ENCODE data around the gene SLC46A3.

Gene SLC46A3

DNA sequence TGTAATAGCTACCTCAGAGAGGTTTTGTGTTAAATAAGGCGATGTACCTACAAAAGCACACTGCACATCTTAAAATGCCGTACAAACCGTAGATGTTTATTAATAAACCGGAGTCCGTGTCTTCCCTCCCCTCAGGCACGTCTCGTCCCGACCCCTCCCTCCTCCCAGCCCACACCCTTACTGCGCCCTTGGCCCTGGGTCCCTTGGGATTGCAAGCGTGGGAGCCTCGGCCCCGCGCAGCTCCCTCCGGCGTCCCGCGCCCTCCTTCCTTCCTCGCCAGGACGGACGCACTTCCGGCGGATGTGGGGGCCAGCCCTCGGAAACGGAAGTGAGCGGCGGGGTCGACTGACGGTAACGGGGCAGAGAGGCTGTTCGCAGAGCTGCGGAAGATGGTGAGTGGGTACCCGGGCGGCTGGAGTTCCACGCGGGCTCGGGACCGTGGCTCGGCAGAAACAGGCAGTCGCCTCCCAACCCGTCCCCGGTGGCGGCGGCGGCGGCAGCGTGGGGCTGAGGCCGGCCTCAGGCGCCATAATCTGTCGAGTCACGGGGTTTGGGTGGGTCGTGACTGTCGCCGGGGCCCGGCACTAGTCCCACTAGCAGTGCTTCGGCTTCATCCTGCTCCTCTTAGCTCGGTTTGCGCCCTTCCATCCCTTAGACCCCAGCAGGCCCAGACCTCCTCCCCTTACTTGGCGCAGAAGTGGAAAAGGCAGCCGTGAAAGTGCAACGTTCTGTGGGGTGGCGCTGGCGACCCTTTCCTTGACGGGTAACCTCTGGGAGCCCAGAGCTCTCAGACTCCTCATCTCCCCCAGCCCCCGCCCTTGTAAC, 59.8 kb downstream of the SLC46A3 start, which contains the start of gene POMP:
POMP (plus strand) TSS at position 335 of the 825 bp plus-strand sequence; CDS start at position 390, 55 bp downstream.
- POLR2A ChIA-PET = interaction anchor here (0.7 to 1.9 kb wide), 8 partner anchors 9 to 179 kb away, joined by 3 to 9 read pairs (median 4); partner anchors contain the start of gene SLC46A3
- CTCF ChIA-PET = interaction anchor here (0.6 kb wide), 1 partner anchor 128 kb away, joined by 3 read pairs; no protein-coding TSS in a partner anchor
- DNase-seq (ENCODE audit: extremely low spot score) = peak; percentile 95
- TF ChIP-seq HDGF (IDR thresholded peaks at IDR 0.05; ENCODE audit: borderline replicate concordance) (no peak), L3MBTL2 (conservative IDR thresholded peaks at IDR 0.05) (no peak; the same call in none of the 2 replicates), SP1 (IDR thresholded peaks at IDR 0.05) (no peak), ZNF384 (IDR thresholded peaks at IDR 0.05) (no peak), ELF4 (IDR thresholded peaks at IDR 0.05) (peak; percentile 64), LEF1 (IDR thresholded peaks at IDR 0.05; ENCODE audit: borderline replicate concordance) (no peak), TARDBP (IDR thresholded peaks at IDR 0.05) (no peak), NFRKB (IDR thresholded peaks at IDR 0.05) (no peak), CTBP1 (IDR thresholded peaks at IDR 0.05; ENCODE audit: borderline replicate concordance) (no peak; the same call in 1 of the 2 replicates), SUZ12 (IDR thresholded peaks at IDR 0.05) (no peak), FOXM1 (IDR thresholded peaks at IDR 0.05; ENCODE audit: borderline replicate concordance) (no peak), ARNT (IDR thresholded peaks at IDR 0.05) (no peak)
- TF ChIP-seq, protein P1, sequence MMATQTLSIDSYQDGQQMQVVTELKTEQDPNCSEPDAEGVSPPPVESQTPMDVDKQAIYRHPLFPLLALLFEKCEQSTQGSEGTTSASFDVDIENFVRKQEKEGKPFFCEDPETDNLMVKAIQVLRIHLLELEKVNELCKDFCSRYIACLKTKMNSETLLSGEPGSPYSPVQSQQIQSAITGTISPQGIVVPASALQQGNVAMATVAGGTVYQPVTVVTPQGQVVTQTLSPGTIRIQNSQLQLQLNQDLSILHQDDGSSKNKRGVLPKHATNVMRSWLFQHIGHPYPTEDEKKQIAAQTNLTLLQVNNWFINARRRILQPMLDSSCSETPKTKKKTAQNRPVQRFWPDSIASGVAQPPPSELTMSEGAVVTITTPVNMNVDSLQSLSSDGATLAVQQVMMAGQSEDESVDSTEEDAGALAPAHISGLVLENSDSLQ (IDR thresholded peaks at IDR 0.05) = peak; percentile 58; the same call in 1 of the 2 replicates

DNA sequence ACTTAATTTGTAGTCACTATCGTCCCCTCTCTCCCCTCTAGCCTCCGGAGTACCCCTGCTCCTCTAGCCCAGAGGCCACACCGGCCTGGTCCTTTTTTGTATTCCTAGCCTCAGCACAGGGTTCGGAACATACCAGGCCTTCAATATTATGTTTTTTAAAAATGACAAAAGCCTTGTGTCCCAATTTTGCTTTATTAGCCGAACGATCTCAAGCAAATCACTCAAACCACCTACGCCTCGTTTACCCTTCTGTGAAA, 60.3 kb downstream of the SLC46A3 start:
- ChIA-PET CTCF (no interaction called here), POLR2A (interaction anchor here (0.7 to 1.9 kb wide), 7 partner anchors 8 to 179 kb away, joined by 3 to 9 read pairs (median 3); partner anchors contain the start of gene SLC46A3)
- TF ChIP-seq L3MBTL2 (conservative IDR thresholded peaks at IDR 0.05) (no peak), NFRKB (IDR thresholded peaks at IDR 0.05) (no peak), HDGF (IDR thresholded peaks at IDR 0.05; ENCODE audit: borderline replicate concordance) (no peak), FOXA1 (IDR thresholded peaks at IDR 0.05) (no peak)
- no peak for DNase-seq (ENCODE audit: extremely low spot score)

DNA sequence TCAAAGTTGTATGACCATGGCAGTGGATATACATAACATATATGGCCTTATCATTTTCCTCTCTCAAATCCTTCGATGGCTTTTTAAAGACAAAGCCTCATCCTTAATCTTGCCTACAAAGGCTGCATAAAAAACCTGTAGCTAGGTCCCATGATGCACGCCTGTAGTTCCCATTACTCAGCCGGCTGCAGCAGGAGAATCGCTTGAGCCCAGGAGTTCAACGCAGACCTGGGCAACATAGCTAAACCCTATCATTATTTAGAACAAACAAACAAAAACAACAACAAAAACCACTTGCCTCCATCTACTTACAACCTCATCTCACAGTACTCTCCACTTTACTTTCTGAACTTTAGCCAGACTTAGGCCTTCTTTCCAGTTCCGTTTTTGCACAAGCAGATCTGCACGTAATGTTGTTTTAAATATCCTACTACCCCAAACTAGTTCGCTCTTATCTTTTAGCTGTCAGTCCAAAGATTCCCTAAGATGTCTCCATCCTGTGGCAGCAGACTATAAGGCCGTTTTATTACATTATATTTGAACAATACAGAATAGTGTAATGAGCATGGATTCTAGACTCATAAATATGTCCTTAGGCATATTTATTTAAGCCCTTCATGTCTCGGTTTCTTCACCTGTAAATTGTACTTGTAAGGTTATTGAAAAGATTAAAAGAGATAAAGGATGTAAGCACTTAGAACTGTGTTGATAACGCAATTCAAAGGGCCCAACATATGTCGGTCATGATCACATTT, 60.8 kb downstream of the SLC46A3 start:
- no peak for DNase-seq (ENCODE audit: extremely low spot score)
- ChIA-PET CTCF (interaction anchor here (0.5 kb wide), 1 partner anchor 22 kb away, joined by 3 read pairs; no protein-coding TSS in a partner anchor), POLR2A (interaction anchor here (0.7 to 1.9 kb wide), 6 partner anchors 8 to 178 kb away, joined by 3 to 9 read pairs (median 4); partner anchors contain the start of gene SLC46A3)
- TF ChIP-seq FOXA1 (IDR thresholded peaks at IDR 0.05) (no peak), NFRKB (IDR thresholded peaks at IDR 0.05) (no peak), FOXM1 (IDR thresholded peaks at IDR 0.05; ENCODE audit: borderline replicate concordance) (no peak), TARDBP (IDR thresholded peaks at IDR 0.05) (no peak), FOXK2 (IDR thresholded peaks at IDR 0.05) (no peak), ZNF384 (IDR thresholded peaks at IDR 0.05) (no peak)
- TF ChIP-seq, protein P1 (IDR thresholded peaks at IDR 0.05) = peak; percentile 38; the same call in 1 of the 2 replicates

DNA sequence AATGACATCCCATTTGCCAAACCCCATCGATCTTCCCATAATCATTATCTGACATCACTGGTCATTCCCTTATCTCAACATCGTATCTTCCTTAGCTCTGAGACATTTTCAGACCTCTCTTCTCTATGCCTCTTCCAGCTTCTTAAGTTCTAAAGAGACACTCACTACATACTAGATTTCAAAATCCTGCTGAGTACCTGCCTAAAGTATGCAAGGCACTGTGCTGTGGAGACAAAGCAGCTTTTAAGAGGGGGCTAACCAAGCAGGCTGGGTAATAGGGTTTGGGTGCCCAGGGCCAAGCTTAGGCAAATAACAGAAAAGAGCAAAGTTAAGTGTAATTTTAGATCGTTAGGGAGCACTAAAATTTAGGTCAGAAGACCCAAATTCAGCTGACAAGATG, 63.2 kb downstream of the SLC46A3 start:
- ChIA-PET CTCF (no interaction called here), POLR2A (no interaction called here)

DNA sequence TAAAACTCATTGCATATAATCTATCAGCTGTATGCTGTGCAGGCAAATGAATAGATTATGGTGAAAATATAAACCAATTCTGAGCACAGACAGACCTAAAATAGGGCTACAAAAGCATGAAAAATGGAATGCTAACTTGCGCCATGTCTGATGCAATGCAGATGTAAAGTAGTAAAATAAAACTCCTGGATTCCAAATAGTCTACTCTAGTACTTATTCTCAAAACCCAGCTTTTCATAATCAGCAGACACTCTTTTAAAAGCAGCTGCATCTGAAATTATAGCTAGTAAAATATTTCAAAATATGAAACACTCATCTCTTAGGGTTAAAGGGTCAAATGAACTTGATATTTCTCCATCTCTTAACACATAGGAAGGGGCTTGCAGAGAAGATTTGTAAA, 64.5 kb downstream of the SLC46A3 start:
- TF ChIP-seq, protein P1 (IDR thresholded peaks at IDR 0.05) = no peak
- TF ChIP-seq ELF4 (IDR thresholded peaks at IDR 0.05) = no peak
- TF ChIP-seq NFRKB (IDR thresholded peaks at IDR 0.05) = no peak
- TF ChIP-seq TARDBP (IDR thresholded peaks at IDR 0.05) = no peak
- no peak for TF ChIP-seq SUZ12 (IDR thresholded peaks at IDR 0.05)
- no peak for TF ChIP-seq LEF1 (IDR thresholded peaks at IDR 0.05; ENCODE audit: borderline replicate concordance)
- no peak for TF ChIP-seq FOXM1 (IDR thresholded peaks at IDR 0.05; ENCODE audit: borderline replicate concordance)
- TF ChIP-seq ARNT (IDR thresholded peaks at IDR 0.05) = no peak
- no peak for TF ChIP-seq L3MBTL2 (conservative IDR thresholded peaks at IDR 0.05)
- no peak for TF ChIP-seq HDGF (IDR thresholded peaks at IDR 0.05; ENCODE audit: borderline replicate concordance)
- TF ChIP-seq SP1 (IDR thresholded peaks at IDR 0.05) = no peak
- no peak for TF ChIP-seq ZNF384 (IDR thresholded peaks at IDR 0.05)
- TF ChIP-seq FOXA1 (IDR thresholded peaks at IDR 0.05) = no peak
- TF ChIP-seq BHLHE40 (IDR thresholded peaks at IDR 0.05; ENCODE audit: borderline replicate concordance) = no peak
- POLR2A ChIA-PET = no interaction called here
- CTCF ChIA-PET = no interaction called here
- no peak for DNase-seq (ENCODE audit: extremely low spot score)

More for the DNA sequence above, 63.2 kb downstream of the SLC46A3 start:
- no peak for TF ChIP-seq FOXA1 (IDR thresholded peaks at IDR 0.05)
- no peak for TF ChIP-seq CTBP1 (IDR thresholded peaks at IDR 0.05; ENCODE audit: borderline replicate concordance)
- TF ChIP-seq FOXM1 (IDR thresholded peaks at IDR 0.05; ENCODE audit: borderline replicate concordance) = no peak
- TF ChIP-seq BHLHE40 (IDR thresholded peaks at IDR 0.05; ENCODE audit: borderline replicate concordance) = no peak
- TF ChIP-seq ARNT (IDR thresholded peaks at IDR 0.05) = no peak
- no peak for TF ChIP-seq LEF1 (IDR thresholded peaks at IDR 0.05; ENCODE audit: borderline replicate concordance)
- TF ChIP-seq HDGF (IDR thresholded peaks at IDR 0.05; ENCODE audit: borderline replicate concordance) = no peak
- TF ChIP-seq L3MBTL2 (conservative IDR thresholded peaks at IDR 0.05) = no peak
- DNase-seq (ENCODE audit: extremely low spot score) = no peak

DNA sequence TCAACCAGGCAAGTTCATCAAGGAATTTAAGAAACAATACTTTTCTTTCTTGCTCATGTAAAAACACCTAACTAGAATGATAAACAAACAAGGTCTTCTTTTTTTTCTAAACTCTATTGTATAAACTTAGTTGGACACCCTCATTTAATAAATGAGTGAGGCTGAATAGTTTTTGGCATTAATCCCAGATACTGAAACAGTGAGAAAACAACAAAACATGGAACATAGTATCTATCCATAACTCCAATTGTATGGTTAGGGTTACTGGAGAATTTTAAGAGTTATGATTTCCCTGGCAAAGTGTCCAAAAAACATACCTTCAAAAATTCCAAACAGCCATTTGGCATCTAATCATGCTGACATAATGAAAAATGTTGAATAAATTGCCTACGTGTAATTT, 65.7 kb downstream of the SLC46A3 start:
- DNase-seq (ENCODE audit: extremely low spot score) = no peak
- POLR2A ChIA-PET = no interaction called here
- TF ChIP-seq FOXA1 (IDR thresholded peaks at IDR 0.05) = no peak
- no peak for TF ChIP-seq BHLHE40 (IDR thresholded peaks at IDR 0.05; ENCODE audit: borderline replicate concordance)
- CTCF ChIA-PET = no interaction called here

All from HEK293T (cell line).